Stimulated activated CD4-positive, alpha-beta T cell treated with anti-CD3 and anti-CD28 coated beads, Interleukin-1b, Interleukin-23, amount 100 ng/mL, for 1 hour (primary cell): ENCODE data around the gene DHRS7C.

ENCODE experiments used
- DNase-seq, 2 donors: peaks; one replicate each; pipeline ENCODE4 v3.0.0-alpha.2; 2020; ENCODE audit warnings: low read depth in 2 of 2

The DHRS7C gene

DNA sequence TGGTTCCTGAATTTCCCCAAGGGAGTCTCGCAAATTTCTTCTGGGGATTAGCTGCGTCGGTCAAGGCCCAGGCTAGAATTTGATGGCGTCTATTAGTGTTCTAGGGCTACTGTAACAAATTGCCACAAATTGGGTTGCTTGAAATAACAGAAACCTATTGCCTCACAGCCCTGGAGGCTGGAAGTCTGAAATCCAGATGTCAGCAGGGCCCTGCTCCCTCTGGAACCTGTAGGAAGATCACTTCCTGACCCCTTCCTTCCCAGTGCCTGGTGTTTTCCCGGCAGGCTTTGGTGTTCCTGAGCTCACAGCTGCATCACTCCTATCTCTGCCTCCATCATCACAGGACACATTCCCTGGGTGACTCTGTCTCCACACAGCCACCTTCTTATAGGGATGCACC lies 24.4 kb downstream of the DHRS7C start:
- no peak for DNase-seq

DNA sequence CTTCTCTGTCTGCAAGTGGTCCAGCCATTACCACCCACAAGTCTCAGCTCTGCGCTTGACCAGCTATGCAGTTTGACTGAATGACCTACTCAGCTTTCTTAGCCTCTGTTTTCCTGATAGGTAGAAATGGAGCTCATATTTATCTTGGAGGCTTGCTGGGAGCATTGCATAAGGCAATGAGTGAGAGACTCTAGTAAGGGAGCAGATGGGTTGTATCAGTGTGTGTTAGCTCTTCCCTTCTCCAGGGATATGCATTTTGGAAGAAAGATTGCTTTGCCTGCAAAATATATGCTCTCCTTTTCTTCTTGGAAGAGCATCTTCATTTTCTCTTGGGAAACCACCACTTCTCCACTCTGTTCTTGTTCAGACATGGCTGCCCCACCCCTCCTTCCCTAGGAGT lies 26.1 kb downstream of the DHRS7C start:
- no peak for DNase-seq

DNA sequence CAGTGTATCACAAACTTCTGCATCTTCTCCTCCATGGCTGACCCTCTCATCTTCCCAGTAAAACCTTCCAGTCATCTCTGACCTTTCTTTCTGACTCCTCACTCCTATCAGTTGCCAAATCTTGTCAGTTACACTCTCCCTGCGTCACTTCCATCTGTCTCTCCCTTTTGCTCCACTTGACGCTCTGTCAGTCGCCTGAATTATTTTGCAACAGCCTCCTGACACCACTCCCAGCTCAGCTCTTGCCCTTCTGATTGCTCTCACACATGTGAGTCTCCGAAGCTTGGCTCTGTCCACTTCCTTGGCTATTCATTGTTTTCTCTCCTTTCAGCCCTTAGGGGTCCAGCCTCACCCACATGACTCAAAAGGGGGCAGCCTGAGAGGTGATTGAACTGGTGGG lies 27.7 kb downstream of the DHRS7C start:
- DNase-seq: no peak

DNA sequence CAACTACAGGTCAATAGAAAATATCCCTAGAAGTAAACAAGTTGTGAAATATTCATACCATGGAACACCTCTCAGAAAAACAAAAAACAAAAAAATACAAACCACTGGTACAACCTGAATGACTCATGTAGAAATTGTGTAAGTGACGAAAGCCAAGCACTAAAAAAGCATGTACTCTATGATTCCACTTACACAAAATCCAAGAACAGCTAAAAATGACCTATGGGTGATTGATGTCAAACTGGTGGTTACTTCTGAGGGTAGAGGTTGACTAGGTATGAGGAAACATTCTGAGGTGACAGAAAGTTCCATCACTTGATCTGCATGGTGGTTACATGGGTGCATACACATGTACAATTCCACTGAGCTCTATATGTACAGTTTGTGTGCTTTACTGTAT lies 31.1 kb downstream of the DHRS7C start:
- no peak for DNase-seq

DNA sequence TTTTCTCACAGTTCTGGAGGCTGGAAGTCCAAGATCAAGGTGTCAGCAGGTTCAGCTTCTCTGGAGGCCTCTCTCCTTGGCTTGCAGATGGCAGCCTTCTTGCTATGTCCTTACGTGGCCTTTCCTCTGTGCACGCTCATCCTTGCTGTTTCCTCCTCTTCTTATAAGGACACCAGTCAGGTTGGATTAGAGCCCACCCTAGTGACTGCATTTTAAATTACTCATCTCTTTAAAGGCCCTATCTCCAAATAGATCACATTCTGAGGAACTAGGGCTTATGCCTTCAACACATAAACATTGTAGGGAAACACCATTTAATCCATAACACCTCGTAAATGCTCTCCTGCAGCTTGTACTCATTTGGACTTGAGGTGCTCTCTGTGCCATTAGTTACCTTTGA lies 36.3 kb downstream of the DHRS7C start:
- DNase-seq: no peak

DNA sequence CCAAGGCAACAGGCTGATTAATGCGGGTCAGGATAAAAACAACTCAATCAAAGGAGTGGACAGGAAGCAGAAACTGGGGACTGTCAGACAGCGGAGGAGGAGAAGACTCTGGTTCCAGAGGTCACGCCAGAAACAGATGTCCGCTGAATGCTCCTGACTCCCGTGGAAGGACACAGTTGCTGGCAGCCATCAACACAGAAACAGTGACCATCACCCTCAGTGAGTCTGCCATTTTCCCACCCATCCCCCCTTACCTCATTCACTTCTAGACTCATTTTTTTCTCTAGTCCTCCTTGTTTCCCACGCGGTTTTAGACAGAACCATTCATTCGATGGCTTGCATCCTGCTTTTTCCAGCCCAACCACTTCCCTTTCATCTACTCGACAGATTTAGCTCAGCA lies 40.9 kb downstream of the DHRS7C start:
- DNase-seq: no peak

DNA sequence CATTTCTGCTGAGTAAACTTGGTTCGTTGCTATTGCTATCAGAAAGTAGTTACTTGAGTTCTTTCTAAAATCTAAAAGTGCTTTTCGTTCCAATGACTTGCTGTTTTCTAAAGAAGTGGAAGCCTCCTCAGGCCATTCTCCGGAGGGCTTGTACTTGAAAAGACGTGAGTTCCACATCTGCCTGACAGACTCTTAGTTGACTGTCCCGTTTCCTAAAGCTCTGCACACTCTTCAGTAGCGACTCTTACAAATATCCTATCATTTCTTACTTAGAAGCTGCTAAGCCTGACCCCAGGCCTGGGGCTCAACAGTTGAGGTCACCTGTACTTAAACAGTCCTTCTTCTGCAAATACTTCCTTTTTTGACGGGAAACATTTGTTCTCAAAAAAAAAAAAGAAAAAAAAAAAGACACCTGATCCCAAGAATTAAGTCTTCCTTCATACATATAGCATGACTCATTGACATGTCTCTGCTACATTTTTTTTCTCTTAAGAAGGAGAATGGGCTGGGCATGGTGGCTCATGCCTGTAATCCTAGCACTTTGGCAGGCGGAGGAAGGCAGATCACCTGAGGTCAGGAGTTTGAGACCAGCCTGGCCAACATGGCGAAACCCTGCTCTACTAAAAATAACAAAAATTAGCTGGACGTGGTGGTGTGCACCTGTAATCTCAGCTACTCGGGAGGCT lies 61.5 kb downstream of the DHRS7C start:
- DNase-seq: no peak

DNA sequence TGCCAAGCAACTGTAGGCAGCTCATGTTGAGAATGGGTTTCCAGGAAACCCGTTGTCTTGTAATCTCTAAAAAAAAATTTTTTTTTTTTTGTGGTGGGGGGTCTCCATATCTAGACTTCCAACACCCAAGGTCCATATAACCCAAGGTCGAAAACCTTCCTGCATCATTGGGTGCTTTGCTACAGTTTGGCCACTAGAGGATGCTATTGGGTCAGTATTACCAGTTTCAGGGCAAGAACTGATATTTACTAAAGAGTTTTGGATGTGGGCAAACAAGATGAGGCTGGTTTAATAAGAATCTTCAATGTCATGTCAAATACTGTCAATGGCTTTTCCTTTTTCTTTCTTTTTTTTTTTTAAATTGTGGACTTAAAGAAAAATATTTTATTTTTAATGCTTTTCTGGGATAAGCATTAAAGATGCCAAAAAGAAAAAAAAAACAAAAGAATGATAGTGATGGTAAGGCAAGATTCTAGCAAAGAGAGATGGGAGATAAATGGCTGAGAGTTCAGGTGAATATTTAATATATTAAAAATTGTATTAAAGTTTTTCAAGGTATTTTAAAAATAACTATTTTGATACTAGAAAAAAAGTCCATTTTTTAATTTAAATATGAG lies 62.2 kb downstream of the DHRS7C start:
- no peak for DNase-seq

DNA sequence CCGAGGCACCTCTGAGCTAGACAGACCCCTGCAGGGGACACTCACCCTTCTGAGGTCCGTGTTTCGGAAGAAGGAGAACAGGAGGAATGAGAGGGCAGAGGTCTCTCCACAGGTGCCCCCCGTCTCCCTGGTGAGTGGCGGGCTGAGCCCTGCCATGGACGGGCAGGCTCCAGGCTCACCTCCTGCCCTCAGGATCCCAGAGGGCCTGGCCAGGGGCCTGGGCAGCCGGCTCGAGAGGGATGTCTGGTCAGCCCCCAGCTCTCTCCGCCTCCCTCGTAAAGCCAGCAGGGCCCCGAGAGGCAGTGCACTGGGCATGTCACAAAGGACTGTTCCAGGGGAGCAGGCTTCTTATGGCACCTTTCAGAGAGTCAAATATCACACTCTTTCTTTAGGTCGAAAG lies 62.8 kb downstream of the DHRS7C start:
- no peak for DNase-seq

DNA sequence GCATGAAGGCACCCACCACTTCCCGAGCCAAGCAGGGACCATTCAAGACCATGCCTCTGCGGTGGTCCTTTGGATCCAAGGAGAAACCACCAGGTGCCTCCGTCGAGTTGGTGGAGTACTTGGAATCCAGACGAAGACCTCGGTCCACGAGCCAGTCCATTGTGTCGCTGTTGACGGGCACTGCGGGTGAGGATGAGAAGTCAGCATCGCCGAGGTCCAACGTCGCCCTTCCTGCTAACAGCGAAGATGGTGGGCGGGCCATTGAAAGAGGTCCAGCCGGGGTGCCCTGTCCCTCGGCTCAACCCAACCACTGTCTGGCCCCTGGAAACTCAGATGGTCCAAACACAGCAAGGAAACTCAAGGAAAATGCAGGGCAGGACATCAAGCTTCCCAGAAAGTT lies 63.4 kb downstream of the DHRS7C start:
- DNase-seq: no peak

DNA sequence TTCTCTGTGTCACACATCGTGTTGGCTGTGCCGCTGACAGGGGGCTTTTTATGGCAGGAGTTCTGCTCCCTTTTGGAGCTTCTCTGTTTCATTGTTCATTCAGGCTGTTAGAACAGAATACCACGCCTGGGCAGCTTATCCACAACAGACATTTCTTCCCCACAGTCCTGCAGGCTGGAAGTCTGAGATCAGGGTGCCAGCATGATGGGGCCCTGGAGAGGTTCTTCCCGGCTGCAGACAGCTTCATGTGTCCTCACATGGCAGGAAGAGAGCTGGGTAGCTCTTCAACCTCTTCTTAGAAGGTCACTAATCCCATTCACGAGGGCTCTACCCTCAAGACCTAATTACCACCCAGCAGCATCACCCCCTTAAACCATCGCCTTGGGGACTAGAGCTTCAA lies 65.1 kb downstream of the DHRS7C start:
- no peak for DNase-seq

DNA sequence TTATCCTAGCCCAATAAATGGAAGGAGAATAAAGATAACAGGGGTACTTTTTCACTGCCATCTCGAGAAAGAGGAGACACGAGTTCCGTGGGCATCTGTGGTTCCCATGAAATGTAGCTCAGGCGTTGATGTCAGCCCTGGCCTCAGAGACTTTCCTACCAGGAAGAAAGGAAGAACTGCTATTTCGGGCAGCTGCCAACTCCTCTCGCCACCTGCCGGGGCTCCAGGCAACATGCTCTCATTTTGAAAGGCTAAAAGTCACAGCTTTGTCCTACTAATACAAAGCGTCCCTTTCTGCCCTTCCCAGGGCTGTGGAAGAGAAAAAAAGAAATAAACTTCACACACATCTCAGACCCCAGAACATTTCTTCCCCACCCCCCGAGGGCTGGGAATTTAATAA lies 65.8 kb downstream of the DHRS7C start:
- no peak for DNase-seq
